Measurements from ENCODE around the gene SMARCAL1. TPM values are rescaled to one million over a fixed set of nuclear protein-coding genes. Genes with fewer than 3 reads are reported as not detected.

The SMARCAL1 gene
- total RNA-seq, 1 donor from 2014 or later = 35.2 TPM

DNA sequence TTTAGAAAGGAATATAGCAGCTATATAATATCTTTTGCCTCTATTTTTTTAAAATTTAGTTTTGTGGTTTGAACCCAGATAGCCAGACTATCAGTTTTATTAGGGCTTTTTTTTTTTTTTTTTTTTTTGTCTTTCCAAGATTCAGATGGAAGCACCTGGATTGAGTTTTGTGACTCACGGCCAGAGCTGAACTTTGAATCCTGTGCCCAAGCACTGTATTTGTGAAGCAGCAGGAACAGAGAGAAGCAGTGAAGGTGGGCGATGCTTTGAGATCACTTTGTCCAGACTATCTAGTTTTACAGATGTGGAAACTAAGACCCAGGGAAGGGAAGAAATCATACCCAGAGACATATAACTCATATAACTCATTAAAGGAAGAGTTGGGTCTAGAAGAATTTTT lies 120.3 kb downstream of the SMARCAL1 start:
- peak overlapping the region; percentile 48 for H3K27ac Mint-ChIP-seq (ENCODE audit: unreplicated experiment)

More for the DNA sequence above, 120.3 kb downstream of the SMARCAL1 start:
- no peak overlapping the region for H3K4me3 Mint-ChIP-seq (ENCODE audit: unreplicated experiment)
- H3K9me3 Mint-ChIP-seq (ENCODE audit: unreplicated experiment) = no peaks in the 10 kb centered on the region
- Histone ChIP-seq H3K36me3 (ENCODE audit: insufficient read depth, low read length) (no peaks in the 10 kb centered on the region), H3K27ac (ENCODE audit: low read depth, low read length) (no peak overlapping the region), H3K4me2 (ENCODE audit: low read length) (no peak overlapping the region), H3K79me2 (ENCODE audit: insufficient read depth, low read length) (no peaks in the 10 kb centered on the region), H3K27me3 (ENCODE audit: insufficient read depth, low read length) (no peaks in the 10 kb centered on the region), H3K9ac (ENCODE audit: low read length) (no peak overlapping the region), H2AFZ (ENCODE audit: low read depth, low read length) (no peak overlapping the region), H3K4me1 (ENCODE audit: insufficient read depth, low read length) (peaks cover 26% of the 10 kb centered on the region), H4K20me1 (ENCODE audit: insufficient read depth, low read length) (no peaks in the 10 kb centered on the region), H3K9me3 (ENCODE audit: insufficient read depth, low read depth, low read length) (no peaks in the 10 kb centered on the region), H3K4me3 (ENCODE audit: insufficient read depth, low read depth, low read length) (no peak overlapping the region)
- FAIRE-seq (no peak), DNase-seq (ENCODE audit: low read depth) (no peak)
- no peaks in the 10 kb centered on the region for H3K27me3 Mint-ChIP-seq (ENCODE audit: low read depth, unreplicated experiment)
- peaks cover 24% of the 10 kb centered on the region for H3K4me1 Mint-ChIP-seq (ENCODE audit: low read depth, unreplicated experiment)
- no peaks in the 10 kb centered on the region for H3K36me3 Mint-ChIP-seq (ENCODE audit: low read depth, unreplicated experiment)
- TF ChIP-seq, protein P1, sequence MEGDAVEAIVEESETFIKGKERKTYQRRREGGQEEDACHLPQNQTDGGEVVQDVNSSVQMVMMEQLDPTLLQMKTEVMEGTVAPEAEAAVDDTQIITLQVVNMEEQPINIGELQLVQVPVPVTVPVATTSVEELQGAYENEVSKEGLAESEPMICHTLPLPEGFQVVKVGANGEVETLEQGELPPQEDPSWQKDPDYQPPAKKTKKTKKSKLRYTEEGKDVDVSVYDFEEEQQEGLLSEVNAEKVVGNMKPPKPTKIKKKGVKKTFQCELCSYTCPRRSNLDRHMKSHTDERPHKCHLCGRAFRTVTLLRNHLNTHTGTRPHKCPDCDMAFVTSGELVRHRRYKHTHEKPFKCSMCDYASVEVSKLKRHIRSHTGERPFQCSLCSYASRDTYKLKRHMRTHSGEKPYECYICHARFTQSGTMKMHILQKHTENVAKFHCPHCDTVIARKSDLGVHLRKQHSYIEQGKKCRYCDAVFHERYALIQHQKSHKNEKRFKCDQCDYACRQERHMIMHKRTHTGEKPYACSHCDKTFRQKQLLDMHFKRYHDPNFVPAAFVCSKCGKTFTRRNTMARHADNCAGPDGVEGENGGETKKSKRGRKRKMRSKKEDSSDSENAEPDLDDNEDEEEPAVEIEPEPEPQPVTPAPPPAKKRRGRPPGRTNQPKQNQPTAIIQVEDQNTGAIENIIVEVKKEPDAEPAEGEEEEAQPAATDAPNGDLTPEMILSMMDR (IDR thresholded peaks at IDR 0.05; ENCODE audit: insufficient read depth, low read depth, low read length) = no peak
- TF ChIP-seq EZH2 (IDR thresholded peaks at IDR 0.05; ENCODE audit: insufficient read depth, low read length) = no peak

Other genes starting within 250 kb of the SMARCAL1 start
- gene MARCHF4, start 40.0 kb upstream of the SMARCAL1 start, total RNA-seq = 28.1 and 42.8 TPM in 2 replicates
- gene RPL37A, start 86.4 kb downstream of the SMARCAL1 start, total RNA-seq = 2,566 and 2,632 TPM in 2 replicates
- 944 and 1,071 TPM in 2 replicates for gene IGFBP2, start 220.9 kb downstream of the SMARCAL1 start, total RNA-seq

Measured in astrocyte (in vitro differentiated cells and primary cell).